H9 (cell line): ENCODE data around the gene SPCS3. TPM values are rescaled to one million over a fixed set of nuclear protein-coding genes. Genes with fewer than 3 reads are reported as not detected.
A peak's percentile ranks its signal among the peaks of the same experiment; 100 is the strongest.

Experiments
- DNase-seq: peaks from one replicate; pipeline ENCODE4 v3.0.0-alpha.2; 2017
- H2AFZ ChIP-seq: one replicate; pipeline ENCODE4 v1.6.1; 2013; ENCODE audit warnings: mild to moderate bottlenecking, low read length, control low read depth, moderate library complexity
- H2AK5ac ChIP-seq: 2 replicates; pipeline ENCODE4 v1.6.1; 2013; ENCODE audit warnings: low read length, control low read depth, mixed read lengths; ENCODE audit not compliant: insufficient read length
- H2BK120ac ChIP-seq: one replicate; pipeline ENCODE4 v1.6.1; 2013; ENCODE audit warnings: low read depth, mild to moderate bottlenecking, low read length, control low read depth, inconsistent platforms; ENCODE audit not compliant: poor library complexity, severe bottlenecking
- H2BK12ac ChIP-seq: 2 replicates; pipeline ENCODE4 v1.6.1; 2013; ENCODE audit warnings: low read length, control low read depth, mixed read lengths, low read depth; ENCODE audit not compliant: insufficient read length
- H2BK15ac ChIP-seq: 2 replicates; pipeline ENCODE4 v1.6.1; 2013; ENCODE audit warnings: low read depth, low read length, control low read depth
- H2BK20ac ChIP-seq: one replicate; pipeline ENCODE4 v1.6.1; 2013; ENCODE audit warnings: low read depth, mild to moderate bottlenecking, low read length, control low read depth, inconsistent platforms; ENCODE audit not compliant: poor library complexity, severe bottlenecking
- H2BK5ac ChIP-seq: 2 replicates; pipeline ENCODE4 v1.6.1; 2013; ENCODE audit warnings: low read length, control low read depth, mixed read lengths; ENCODE audit not compliant: insufficient read length
- H3K14ac ChIP-seq: 2 replicates; pipeline ENCODE4 v1.6.1; 2013; ENCODE audit warnings: low read length, control low read depth; ENCODE audit not compliant: insufficient read depth
- H3K18ac ChIP-seq: 2 replicates; pipeline ENCODE4 v1.6.1; 2013; ENCODE audit warnings: low read depth, mild to moderate bottlenecking, mixed read lengths, low read length, control low read depth; ENCODE audit not compliant: insufficient read length
- H3K23ac ChIP-seq: 2 replicates; pipeline ENCODE4 v1.6.1; 2013; ENCODE audit warnings: low read length, control low read depth, mixed read lengths, low read depth; ENCODE audit not compliant: insufficient read length
- H3K23me2 ChIP-seq: 2 replicates; pipeline ENCODE4 v1.6.1; 2013; ENCODE audit warnings: low read depth, mild to moderate bottlenecking, mixed read lengths, low read length, control low read depth; ENCODE audit not compliant: insufficient read length, poor library complexity, severe bottlenecking
- H3K27ac ChIP-seq: 2 replicates; pipeline ENCODE4 v1.5.1; 2013; ENCODE audit warnings: low read length, control low read depth, mixed read lengths, low read depth; ENCODE audit not compliant: insufficient read length
- H3K27me3 ChIP-seq: 2 replicates; pipeline ENCODE4 v1.6.1; 2013; ENCODE audit warnings: low read length, control low read depth, inconsistent platforms; ENCODE audit not compliant: insufficient read depth
- H3K4ac ChIP-seq: 2 replicates; pipeline ENCODE4 v1.6.1; 2013; ENCODE audit warnings: low read depth, mild to moderate bottlenecking, control low read depth, inconsistent platforms, low read length, moderate library complexity
- H3K4me1 ChIP-seq: 2 replicates; pipeline ENCODE4 v1.6.1; 2013; ENCODE audit warnings: low read length, control low read depth, inconsistent platforms; ENCODE audit not compliant: insufficient read depth
- H3K4me2 ChIP-seq: 2 replicates; pipeline ENCODE4 v1.6.1; 2013; ENCODE audit warnings: low read length, control low read depth, mixed read lengths; ENCODE audit not compliant: insufficient read length, insufficient read depth
- H3K56ac ChIP-seq: 2 replicates; pipeline ENCODE4 v1.6.1; 2013; ENCODE audit warnings: low read depth, mild to moderate bottlenecking, mixed read lengths, low read length, control low read depth; ENCODE audit not compliant: insufficient read length
- H3K79me1 ChIP-seq: 2 replicates; pipeline ENCODE4 v1.6.1; 2013; ENCODE audit warnings: low read depth, mild to moderate bottlenecking, moderate library complexity, low read length, control low read depth, inconsistent platforms; ENCODE audit not compliant: insufficient read depth, poor library complexity, severe bottlenecking
- H3K79me2 ChIP-seq: 2 replicates; pipeline ENCODE4 v1.6.1; 2013; ENCODE audit warnings: low read length, control low read depth, inconsistent platforms; ENCODE audit not compliant: insufficient read depth
- H3K9ac ChIP-seq: 2 replicates; pipeline ENCODE4 v1.6.1; 2013; ENCODE audit warnings: low read length, control low read depth, mixed read lengths; ENCODE audit not compliant: insufficient read length; ENCODE audit errors: extremely low read depth
- H3K9me3 ChIP-seq: one replicate; pipeline ENCODE4 v1.6.1; 2013; ENCODE audit warnings: low read depth, low read length, inconsistent platforms; ENCODE audit not compliant: control insufficient read depth
- H3T11ph ChIP-seq: one replicate; pipeline ENCODE4 v1.6.1; 2013; ENCODE audit warnings: mild to moderate bottlenecking, low read length, control low read depth, inconsistent platforms
- H4K20me1 ChIP-seq: one replicate; pipeline ENCODE4 v1.6.1; 2013; ENCODE audit not compliant: control insufficient read depth, insufficient read length, insufficient read depth
- H4K5ac ChIP-seq: 2 replicates; pipeline ENCODE4 v1.6.1; 2013; ENCODE audit warnings: low read depth, mild to moderate bottlenecking, mixed read lengths, low read length, control low read depth; ENCODE audit not compliant: insufficient read length
- H4K8ac ChIP-seq: replicated peaks from 2 replicates; pipeline ENCODE4 v1.6.1; 2013; ENCODE audit warnings: low read length, control low read depth, mixed read lengths, low read depth; ENCODE audit not compliant: insufficient read length
- H4K91ac ChIP-seq: 2 replicates; pipeline ENCODE4 v1.6.1; 2013; ENCODE audit warnings: low read depth, mild to moderate bottlenecking, moderate library complexity, mixed read lengths, low read length, control low read depth; ENCODE audit not compliant: insufficient read length
- H3K27ac Mint-ChIP-seq, 3 experiments: 2 replicates in 2 of 3; 3 replicates in 1 of 3; pipeline ENCODE4 v1.8.0; 2020 to 2021; ENCODE audit warnings: mixed read lengths in 3 of 3, mild to moderate bottlenecking in 1 of 3, moderate library complexity in 1 of 3
- H3K27me3 Mint-ChIP-seq: 2 replicates; pipeline ENCODE4 v1.8.0; 2021; ENCODE audit warnings: low read depth, mild to moderate bottlenecking, moderate library complexity, mixed read lengths
- H3K36me3 Mint-ChIP-seq, 3 experiments: 2 replicates in 2 of 3; 3 replicates in 1 of 3; pipeline ENCODE4 v1.8.0; 2020 to 2021; ENCODE audit warnings: low read depth in 3 of 3, mixed read lengths in 3 of 3; ENCODE audit not compliant: insufficient read depth in 1 of 3
- H3K4me1 Mint-ChIP-seq, 2 experiments: 2 replicates each; pipeline ENCODE4 v1.8.0; 2020; ENCODE audit warnings: mixed read lengths in 2 of 2
- H3K4me3 Mint-ChIP-seq, 2 experiments: 2 replicates in 1 of 2; 3 replicates in 1 of 2; pipeline ENCODE4 v1.8.0; 2020 to 2021; ENCODE audit warnings: mild to moderate bottlenecking in 2 of 2, mixed read lengths in 2 of 2, moderate library complexity in 1 of 2
- H3K9me3 Mint-ChIP-seq, 2 experiments: 2 replicates in 1 of 2; 3 replicates in 1 of 2; pipeline ENCODE4 v1.8.0; 2020; ENCODE audit warnings: mild to moderate bottlenecking in 2 of 2, mixed read lengths in 2 of 2, moderate library complexity in 1 of 2
- CTCF ChIP-seq: fragments of 200-600 bp; sonication (generic); conservative IDR thresholded peaks from 3 replicates; pipeline ENCODE4 v1.8.0; 2021; ENCODE audit warnings: antibody characterized with exemption, mild to moderate bottlenecking
- WGBS: extraction: QIAGEN DNeasy Blood & Tissue Kit; methylation state at CpG from one replicate; pipeline ENCODE4 v1.1.7; 2013; ENCODE audit warnings: missing lambda C conversion rate, low lambda C conversion rate, mixed read lengths; ENCODE audit not compliant: insufficient read length; ENCODE audit errors: extremely low coverage; 5-methylcytosine and 5-hydroxymethylcytosine counted together
- total RNA-seq: library from RNA; stranded (reverse); gene quantifications from 2 replicates; pipeline ENCODE4 v1.2.1, GENCODE V29; 2021

The SPCS3 gene
- total RNA-seq, 1 experiment from 2014 or later, result 113 TPM

- Histone ChIP-seq H2AFZ (no peak overlapping the region), H4K8ac (no peak overlapping the region), H3K23ac (no peak overlapping the region), H3K79me1 (no peaks in the 10 kb centered on the region), H3K56ac (no peak overlapping the region), H3K79me2 (no peaks in the 10 kb centered on the region), H2BK12ac (no peak overlapping the region), H3K14ac (no peak overlapping the region), H3K27ac (no peak overlapping the region), H3T11ph (no peak overlapping the region), H4K5ac (no peak overlapping the region), H4K20me1 (no peaks in the 10 kb centered on the region), H4K91ac (no peak overlapping the region), H3K4me1 (no peaks in the 10 kb centered on the region), H2BK120ac (no peak overlapping the region), H3K9me3 (no peaks in the 10 kb centered on the region), H2BK15ac (no peak overlapping the region), H2BK20ac (no peak overlapping the region), H3K18ac (no peak overlapping the region), H3K27me3 (no peaks in the 10 kb centered on the region), H2AK5ac (no peak overlapping the region), H2BK5ac (no peak overlapping the region), H3K23me2 (no peaks in the 10 kb centered on the region), H3K9ac (no peak overlapping the region), H3K4ac (no peak overlapping the region), H3K4me2 (no peak overlapping the region)
- Mint-ChIP-seq H3K4me1 (no peaks in the 10 kb centered on the region), H3K4me3 (no peak overlapping the region), H3K36me3 (no peaks in the 10 kb centered on the region), H3K27ac (no peak overlapping the region), H3K27me3 (no peaks in the 10 kb centered on the region), H3K9me3 (no peaks in the 10 kb centered on the region)
- TF ChIP-seq CTCF, result peak; percentile 67
- DNase-seq, result no peak
- WGBS, result no CpG with 5 or more reads among the region's 2 CpGs
Observed at GRCh38 chr4:176376032-176376614, 56.4 kb downstream of the SPCS3 start.
